HCT116 (cell line): Measurements from ENCODE around the gene CEP43. TPM values are rescaled to one million over a fixed set of nuclear protein-coding genes. Genes with fewer than 3 reads are reported as not detected.

Source experiments
- ATAC-seq: fragments of 200-7000 bp; cut with Tn5 transposase; 2 replicates; pipeline ENCODE4 v1.9.1; 2020; ENCODE audit warnings: mild to moderate bottlenecking, moderate library complexity
- BruUV-seq: library from RNA; stranded (reverse); fragments of 400-500 nt; replicated peaks from 2 replicates; lab custom pipeline; 2021; lab: Mats Ljungman, UMichigan
- CTCF ChIA-PET: fragments of 300-600 bp; sonication (Branson Sonifier 250); formaldehyde crosslinking; loops from one replicate; lab custom pipeline; 2021; ENCODE audit warnings: antibody characterized with exemption; lab: Charles Lee
- POLR2A ChIA-PET: fragments of 300-600, 350-600 bp; sonication (Branson Sonifier 250); formaldehyde crosslinking; loops from one replicate; lab custom pipeline; 2021; ENCODE audit warnings: antibody characterized with exemption; lab: Charles Lee
- RAD21 ChIA-PET, 2 experiments: fragments of 300-600 bp; sonication (Branson Sonifier 250); formaldehyde crosslinking; loops; one replicate each; lab custom pipeline; 2023; ENCODE audit warnings: low total read pairs in 2 of 2; ENCODE audit not compliant: uncharacterized antibody in 2 of 2, unreplicated experiment in 2 of 2, low non-redundant PET in 1 of 2; lab: Charles Lee
- DNase-seq: peaks from one replicate; pipeline ENCODE4 v3.0.0-alpha.2; 2010; ENCODE audit warnings: low read depth, low spot score
- H2AFZ ChIP-seq: fragments of 200-600 bp; shearing (Covaris generic), sonication (generic); 2 replicates; pipeline ENCODE4 v1.6.1; 2017; ENCODE audit warnings: low read depth, mixed run types, mixed read lengths, antibody characterized with exemption, low read length; ENCODE audit not compliant: poor library complexity, severe bottlenecking
- H3K27ac ChIP-seq: 2 replicates; pipeline ENCODE4 v1.5.1; 2012; ENCODE audit warnings: low read depth, low read length
- H3K27me3 ChIP-seq: fragments of 200-600 bp; sonication (generic); 2 replicates; pipeline ENCODE4 v1.6.1; 2016; ENCODE audit warnings: mixed run types, low read length, mixed read lengths; ENCODE audit not compliant: insufficient read depth
- H3K36me3 ChIP-seq, 2 experiments: fragments of 200-500 bp in 1 of 2; fragments of 200-600 bp in 1 of 2; sonication (Bioruptor generic) in 1 of 2; sonication (generic) in 1 of 2; 2 replicates each; pipeline versions ENCODE4 v1.5.1 to v1.6.1; 2014 to 2016; ENCODE audit warnings: low read length in 2 of 2, inconsistent platforms in 1 of 2, mixed read lengths in 1 of 2, mixed run types in 1 of 2; ENCODE audit not compliant: insufficient read depth in 2 of 2, control insufficient read depth in 1 of 2
- H3K4me1 ChIP-seq, 2 experiments: fragments of 200-600 bp in 1 of 2; sonication (generic) in 1 of 2; 2 replicates each; pipeline versions ENCODE4 v1.5.1 to v1.6.1; 2012 to 2017; ENCODE audit warnings: low read length in 2 of 2, inconsistent platforms in 1 of 2, mild to moderate bottlenecking in 1 of 2, mixed read lengths in 1 of 2, mixed run types in 1 of 2, moderate library complexity in 1 of 2; ENCODE audit not compliant: insufficient read depth in 2 of 2, control insufficient read depth in 1 of 2
- H3K4me2 ChIP-seq: fragments of 200-600 bp; sonication (generic); 2 replicates; pipeline ENCODE4 v1.6.1; 2017; ENCODE audit warnings: mixed run types, low read length, mixed read lengths
- H3K4me3 ChIP-seq, 2 experiments: fragments of 200-600 bp in 1 of 2; sonication (generic) in 1 of 2; replicated peaks in 1 of 2; 2 replicates each; pipeline ENCODE4 v1.5.1; 2011 to 2016; ENCODE audit warnings: low read length in 2 of 2, control low read depth in 1 of 2, low read depth in 1 of 2, mild to moderate bottlenecking in 1 of 2, mixed read lengths in 1 of 2, mixed run types in 1 of 2
- H3K79me2 ChIP-seq: fragments of 200-600 bp; sonication (generic); 2 replicates; pipeline ENCODE4 v1.6.1; 2017; ENCODE audit warnings: mild to moderate bottlenecking, mixed run types, low read length, moderate library complexity, mixed read lengths; ENCODE audit not compliant: insufficient read depth
- H3K9ac ChIP-seq: fragments of 200-600 bp; sonication (generic); 2 replicates; pipeline ENCODE4 v1.6.1; 2016; ENCODE audit warnings: low read length, mixed read lengths
- H3K9me2 ChIP-seq: fragments of 200-600 bp; sonication (generic), shearing (Covaris generic); 2 replicates; pipeline ENCODE4 v1.6.1; 2017; ENCODE audit warnings: mixed run types, mild to moderate bottlenecking, moderate library complexity; ENCODE audit not compliant: insufficient read depth
- H3K9me3 ChIP-seq, 2 experiments: fragments of 200-500 bp in 1 of 2; fragments of 200-600 bp in 1 of 2; sonication (Bioruptor generic) in 1 of 2; sonication (generic) in 1 of 2; 2 replicates each; pipeline ENCODE4 v1.6.1; 2014 to 2017; ENCODE audit warnings: low read length in 2 of 2, mixed read lengths in 2 of 2, inconsistent platforms in 1 of 2, low read depth in 1 of 2, mild to moderate bottlenecking in 1 of 2, mixed run types in 1 of 2, moderate library complexity in 1 of 2; ENCODE audit not compliant: control insufficient read depth in 1 of 2, insufficient read depth in 1 of 2
- H4K20me1 ChIP-seq: fragments of 200-600 bp; sonication (generic), shearing (Covaris generic); 2 replicates; pipeline ENCODE4 v1.6.1; 2017; ENCODE audit warnings: mixed run types, mild to moderate bottlenecking, moderate library complexity; ENCODE audit not compliant: insufficient read depth
- CBX3 ChIP-seq: IDR thresholded peaks from 2 replicates; pipeline ENCODE4 v1.6.1; 2012; ENCODE audit warnings: low read depth
- CEBPB ChIP-seq: IDR thresholded peaks from 2 replicates; pipeline ENCODE4 v1.6.1; 2012; ENCODE audit warnings: low read depth
- CTCF ChIP-seq, 3 experiments: fragments of 200-600 bp in 1 of 3; sonication (generic) in 1 of 3; IDR thresholded peaks in 2 of 3; conservative IDR thresholded peaks in 1 of 3; 2 replicates each; pipeline ENCODE4 v1.5.1; 2012 to 2017; ENCODE audit warnings: low read depth in 2 of 3, low read length in 2 of 3, antibody characterized with exemption in 1 of 3, borderline replicate concordance in 1 of 3, control low read depth in 1 of 3, mild to moderate bottlenecking in 1 of 3, mixed read lengths in 1 of 3, mixed run types in 1 of 3, moderate library complexity in 1 of 3; ENCODE audit not compliant: insufficient read depth in 1 of 3
- EGR1 ChIP-seq: IDR thresholded peaks from 2 replicates; pipeline ENCODE4 v1.6.1; 2012; ENCODE audit warnings: low read depth
- ELF1 ChIP-seq: IDR thresholded peaks from 2 replicates; pipeline ENCODE4 v1.6.1; 2012; ENCODE audit warnings: low read depth, borderline replicate concordance
- EZH2 ChIP-seq: fragments of 200-600 bp; sonication (generic); IDR thresholded peaks from 2 replicates; pipeline ENCODE4 v1.6.1; 2017; ENCODE audit warnings: antibody characterized with exemption, mixed run types
- EZH2phosphoT487 ChIP-seq: fragments of 200-600 bp; IDR thresholded peaks from 2 replicates; pipeline ENCODE4 v1.6.1; 2018; ENCODE audit warnings: antibody characterized with exemption, borderline replicate concordance
- FOSL1 ChIP-seq: IDR thresholded peaks from 2 replicates; pipeline ENCODE4 v1.6.1; 2012; ENCODE audit warnings: low read depth
- POLR2A ChIP-seq: IDR thresholded peaks from 2 replicates; pipeline ENCODE4 v1.7.0; 2011; ENCODE audit warnings: borderline replicate concordance; ENCODE audit not compliant: insufficient read depth, insufficient read length; ENCODE audit errors: extremely low read depth
- POLR2AphosphoS5 ChIP-seq: IDR thresholded peaks from 2 replicates; pipeline ENCODE4 v1.6.1; 2011; ENCODE audit warnings: mild to moderate bottlenecking, low read depth, low read length, moderate library complexity
- RAD21 ChIP-seq: IDR thresholded peaks from 2 replicates; pipeline ENCODE4 v1.6.1; 2012; ENCODE audit warnings: low read depth, mild to moderate bottlenecking
- REST ChIP-seq: IDR thresholded peaks from 2 replicates; pipeline ENCODE4 v1.6.1; 2012; ENCODE audit warnings: low read depth
- SIN3A ChIP-seq: IDR thresholded peaks from 2 replicates; pipeline ENCODE4 v1.6.1; 2012; ENCODE audit warnings: low read depth
- SP1 ChIP-seq: IDR thresholded peaks from 2 replicates; pipeline ENCODE4 v1.6.1; 2012; ENCODE audit warnings: low read depth
- SRF ChIP-seq: IDR thresholded peaks from 2 replicates; pipeline ENCODE4 v1.6.1; 2012; ENCODE audit warnings: low read depth
- TCF7L2 ChIP-seq: IDR thresholded peaks from 2 replicates; pipeline ENCODE4 v1.7.0; 2011; ENCODE audit warnings: borderline replicate concordance, inconsistent platforms; ENCODE audit not compliant: insufficient read depth, insufficient read length; ENCODE audit errors: extremely low read depth
- YY1 ChIP-seq: IDR thresholded peaks from 2 replicates; pipeline ENCODE4 v1.6.1; 2011; ENCODE audit warnings: low read length, low read depth, moderate library complexity, mild to moderate bottlenecking; ENCODE audit not compliant: insufficient replicate concordance; ENCODE audit errors: extremely low read depth
- ZFX ChIP-seq: fragments of 450-650 bp; IDR thresholded peaks from 2 replicates; pipeline ENCODE4 v1.6.1; 2017
- ZNF274 ChIP-seq: fragments of 200-500 bp; sonication (Bioruptor generic); IDR thresholded peaks from 2 replicates; pipeline ENCODE4 v1.6.1; 2014; ENCODE audit warnings: mild to moderate bottlenecking, low read depth, low read length, inconsistent platforms
- intact Hi-C: fragments of 100-400 bp; cut with micrococcal nuclease; formaldehyde crosslinking; loops from 2 replicates; pipeline ENCODE4 v1.10.0; 2022
- total RNA-seq: library from RNA; stranded (reverse); gene quantifications from one replicate; pipeline ENCODE4 v1.2.1, GENCODE V29; 2021; ENCODE audit not compliant: unreplicated experiment

Gene CEP43
- total RNA-seq, 1 experiment from 2014 or later = 15.8 TPM

- H3K4me2 ChIP-seq = no peak overlapping the region
- H3K36me3 ChIP-seq = peaks cover 13 to 24% of the 10 kb centered on the region in 2 experiments; a peak in 3 of 4 replicates
- DNase-seq = no peak
- ChIA-PET POLR2A (no interaction called here), CTCF (no interaction called here), RAD21 (no interaction called here)
- H3K4me3 ChIP-seq = no peak overlapping the region
- no peak for ATAC-seq
- no TSS peak for BruUV-seq
- H3K4me1 ChIP-seq = peaks cover under 1 to 4% of the 10 kb centered on the region in 2 experiments; a peak in 2 of 4 replicates
- no peak overlapping the region for H3K9ac ChIP-seq
- intact Hi-C loops = no loop called here
- no peaks in the 10 kb centered on the region for H3K9me3 ChIP-seq
- no peaks in the 10 kb centered on the region for H3K9me2 ChIP-seq
- TF ChIP-seq REST (no peak), RAD21 (no peak), EZH2phosphoT487 (no peak), FOSL1 (no peak), CTCF (IDR thresholded peaks at IDR 0.05 in 2 of 3, conservative IDR thresholded peaks at IDR 0.05 in 1 of 3; ENCODE audit: borderline replicate concordance in 1 of 3, insufficient read depth in 1 of 3, low read depth in 2 of 3, low read length in 2 of 3) (no peak), TCF7L2 (no peak), CEBPB (no peak), EGR1 (no peak), POLR2A (no peak), YY1 (no peak), SP1 (no peak), ZNF274 (no peak), ZFX (no peak), SIN3A (no peak), ELF1 (no peak), POLR2AphosphoS5 (no peak), EZH2 (no peak), SRF (no peak), CBX3 (no peak)
- no peak overlapping the region for H3K27ac ChIP-seq
- no peaks in the 10 kb centered on the region; the same call in 1 of the 2 replicates for H4K20me1 ChIP-seq
- H3K27me3 ChIP-seq = no peaks in the 10 kb centered on the region
- no peak overlapping the region for H2AFZ ChIP-seq
- H3K79me2 ChIP-seq = peaks cover 76% of the 10 kb centered on the region
Observed at GRCh38 chr6:167005350-167006159, 6.4 kb downstream of the CEP43 start.
